ENCODE results near the gene CCS.
"Not testable (repeated sequence)": the region's sequence is repeated elsewhere in the genome, so short reads cannot be mapped to it uniquely, and the experiment has no call there.

The CCS gene

GRCh38 chr11:66595245-66595904 is 2.4 kb downstream of the CCS start:
- no peak overlapping the region for H3K4me3 ChIP-seq (ENCODE audit: low read length)
- no peak for DNase-seq (ENCODE audit: low read depth)
- TF ChIP-seq CTCF (conservative IDR thresholded peaks at IDR 0.05; ENCODE audit: low read depth, low read length), result no peak

- H3K4me3 ChIP-seq (ENCODE audit: low read length), result no peak overlapping the region
- no peak for TF ChIP-seq CTCF (conservative IDR thresholded peaks at IDR 0.05; ENCODE audit: low read depth, low read length)
- DNase-seq (ENCODE audit: low read depth), result no peak
These were observed 6.0 kb downstream of the CCS start for GRCh38 chr11:66598993-66599392.

GRCh38 chr11:66600219-66600618 is 7.2 kb downstream of the CCS start:
- no peak for TF ChIP-seq CTCF (conservative IDR thresholded peaks at IDR 0.05; ENCODE audit: low read depth, low read length)
- no peak for DNase-seq (ENCODE audit: low read depth)
- no peak overlapping the region for H3K4me3 ChIP-seq (ENCODE audit: low read length)

- no peak for DNase-seq (ENCODE audit: low read depth)
- no peak overlapping the region for H3K4me3 ChIP-seq (ENCODE audit: low read length)
- TF ChIP-seq CTCF (conservative IDR thresholded peaks at IDR 0.05; ENCODE audit: low read depth, low read length), result no peak
These were observed 7.7 kb downstream of the CCS start for GRCh38 chr11:66600631-66601233.

GRCh38 chr11:66603072-66603471 is 10.1 kb downstream of the CCS start:
- no peak for DNase-seq (ENCODE audit: low read depth)
- H3K4me3 ChIP-seq (ENCODE audit: low read length), result no peak overlapping the region
- TF ChIP-seq CTCF (conservative IDR thresholded peaks at IDR 0.05; ENCODE audit: low read depth, low read length), result no peak

GRCh38 chr11:66604155-66604554 is 11.2 kb downstream of the CCS start:
- DNase-seq (ENCODE audit: low read depth), result no peak
- TF ChIP-seq CTCF (conservative IDR thresholded peaks at IDR 0.05; ENCODE audit: low read depth, low read length), result no peak
- H3K4me3 ChIP-seq (ENCODE audit: low read length), result no peak overlapping the region

GRCh38 chr11:66606608-66607007 is 13.6 kb downstream of the CCS start:
- not testable (repeated sequence) for DNase-seq (ENCODE audit: low read depth); H3K4me3 ChIP-seq (ENCODE audit: low read length)
